ENCODE results near the gene TREM2. TPM values are rescaled to one million over a fixed set of nuclear protein-coding genes. Genes with fewer than 3 reads are reported as not detected.
"Not testable (repeated sequence)": the region's sequence is repeated elsewhere in the genome, so short reads cannot be mapped to it uniquely, and the experiment has no call there.

Gene TREM2
- polyA plus RNA-seq, 2 donors: 0.49 to 0.84 TPM

GRCh38 chr6:41135062-41135832, 27.7 kb downstream of the TREM2 start:
- 85 to 91% methylated on average over 3 of the region's 3 CpGs for WGBS, 2 donors
- Histone ChIP-seq H3K36me3 (ENCODE audit: control insufficient read depth in 2 of 2, insufficient read depth in 2 of 2, low read length in 1 of 2) (peaks cover 0 to 4% of the 10 kb centered on the region in 2 donors), H3K4me3 (ENCODE audit: low read depth in 1 of 2, low read length in 2 of 2) (no peak overlapping the region), H3K27ac (ENCODE audit: low read depth in 2 of 2, low read length in 1 of 2) (no peak overlapping the region), H3K9me3 (ENCODE audit: control insufficient read depth in 2 of 2, insufficient read depth in 1 of 2, low read depth in 1 of 2, low read length in 1 of 2) (no peaks in the 10 kb centered on the region), H3K4me1 (ENCODE audit: control insufficient read depth in 2 of 2, insufficient read depth in 2 of 2, low read length in 1 of 2) (no peaks in the 10 kb centered on the region), H3K27me3 (ENCODE audit: control insufficient read depth in 1 of 2, insufficient read depth in 2 of 2, low read length in 2 of 2) (no peaks in the 10 kb centered on the region)

- Histone ChIP-seq H3K27me3 (ENCODE audit: control insufficient read depth in 1 of 2, insufficient read depth in 2 of 2, low read length in 2 of 2) (no peaks in the 10 kb centered on the region), H3K4me1 (ENCODE audit: control insufficient read depth in 2 of 2, insufficient read depth in 2 of 2, low read length in 1 of 2) (no peaks in the 10 kb centered on the region), H3K4me3 (ENCODE audit: low read depth in 1 of 2, low read length in 2 of 2) (no peak overlapping the region), H3K36me3 (ENCODE audit: control insufficient read depth in 2 of 2, insufficient read depth in 2 of 2, low read length in 1 of 2) (peaks cover 0 to 4% of the 10 kb centered on the region in 2 donors), H3K9me3 (ENCODE audit: control insufficient read depth in 2 of 2, insufficient read depth in 1 of 2, low read depth in 1 of 2, low read length in 1 of 2) (no peaks in the 10 kb centered on the region), H3K27ac (ENCODE audit: low read depth in 2 of 2, low read length in 1 of 2) (no peak overlapping the region)
- WGBS, 2 donors: 48 to 53% methylated on average over 2 of the region's 2 CpGs
Observed at GRCh38 chr6:41132254-41132653, 30.7 kb downstream of the TREM2 start.

- H3K27ac ChIP-seq (ENCODE audit: low read depth in 2 of 2, low read length in 1 of 2): no peak overlapping the region
- WGBS, 2 donors: 95 to 96% methylated on average over 3 of the region's 3 CpGs
- H3K9me3 ChIP-seq (ENCODE audit: control insufficient read depth in 2 of 2, insufficient read depth in 1 of 2, low read depth in 1 of 2, low read length in 1 of 2): no peaks in the 10 kb centered on the region
- H3K36me3 ChIP-seq (ENCODE audit: control insufficient read depth in 2 of 2, insufficient read depth in 2 of 2, low read length in 1 of 2): no peaks in the 10 kb centered on the region
- H3K4me1 ChIP-seq (ENCODE audit: control insufficient read depth in 2 of 2, insufficient read depth in 2 of 2, low read length in 1 of 2): no peaks in the 10 kb centered on the region
- no peaks in the 10 kb centered on the region for H3K27me3 ChIP-seq (ENCODE audit: control insufficient read depth in 1 of 2, insufficient read depth in 2 of 2, low read length in 2 of 2)
- H3K4me3 ChIP-seq (ENCODE audit: low read depth in 1 of 2, low read length in 2 of 2): no peak overlapping the region
Observed at GRCh38 chr6:41125282-41125681, 37.6 kb downstream of the TREM2 start.

GRCh38 chr6:41122918-41123317, 40.0 kb downstream of the TREM2 start:
- H3K4me3 ChIP-seq (ENCODE audit: low read depth in 1 of 2, low read length in 2 of 2): no peak overlapping the region
- H3K9me3 ChIP-seq (ENCODE audit: control insufficient read depth in 2 of 2, insufficient read depth in 1 of 2, low read depth in 1 of 2, low read length in 1 of 2): no peaks in the 10 kb centered on the region
- no peaks in the 10 kb centered on the region for H3K27me3 ChIP-seq (ENCODE audit: control insufficient read depth in 1 of 2, insufficient read depth in 2 of 2, low read length in 2 of 2)
- no peaks in the 10 kb centered on the region for H3K4me1 ChIP-seq (ENCODE audit: control insufficient read depth in 2 of 2, insufficient read depth in 2 of 2, low read length in 1 of 2)
- 91 to 98% methylated on average over 1 of the region's 1 CpG for WGBS, 2 donors
- no peak overlapping the region for H3K27ac ChIP-seq (ENCODE audit: low read depth in 2 of 2, low read length in 1 of 2)
- no peaks in the 10 kb centered on the region for H3K36me3 ChIP-seq (ENCODE audit: control insufficient read depth in 2 of 2, insufficient read depth in 2 of 2, low read length in 1 of 2)

GRCh38 chr6:41122373-41122772, 40.5 kb downstream of the TREM2 start:
- H3K4me1 ChIP-seq (ENCODE audit: control insufficient read depth in 2 of 2, insufficient read depth in 2 of 2, low read length in 1 of 2): no peaks in the 10 kb centered on the region
- H3K36me3 ChIP-seq (ENCODE audit: control insufficient read depth in 2 of 2, insufficient read depth in 2 of 2, low read length in 1 of 2): no peaks in the 10 kb centered on the region
- no peak overlapping the region for H3K4me3 ChIP-seq (ENCODE audit: low read depth in 1 of 2, low read length in 2 of 2)
- WGBS, 2 donors: 100% methylated on average over 1 of the region's 1 CpG
- H3K27ac ChIP-seq (ENCODE audit: low read depth in 2 of 2, low read length in 1 of 2): no peak overlapping the region
- H3K9me3 ChIP-seq (ENCODE audit: control insufficient read depth in 2 of 2, insufficient read depth in 1 of 2, low read depth in 1 of 2, low read length in 1 of 2): no peaks in the 10 kb centered on the region
- H3K27me3 ChIP-seq (ENCODE audit: control insufficient read depth in 1 of 2, insufficient read depth in 2 of 2, low read length in 2 of 2): no peaks in the 10 kb centered on the region

GRCh38 chr6:41120058-41120457, 42.9 kb downstream of the TREM2 start:
- Histone ChIP-seq H3K9me3 (ENCODE audit: control insufficient read depth in 2 of 2, insufficient read depth in 1 of 2, low read depth in 1 of 2, low read length in 1 of 2) (no peaks in the 10 kb centered on the region), H3K36me3 (ENCODE audit: control insufficient read depth in 2 of 2, insufficient read depth in 2 of 2, low read length in 1 of 2) (no peaks in the 10 kb centered on the region), H3K4me1 (ENCODE audit: control insufficient read depth in 2 of 2, insufficient read depth in 2 of 2, low read length in 1 of 2) (no peaks in the 10 kb centered on the region), H3K27me3 (ENCODE audit: control insufficient read depth in 1 of 2, insufficient read depth in 2 of 2, low read length in 2 of 2) (no peaks in the 10 kb centered on the region), H3K4me3 (ENCODE audit: low read depth in 1 of 2, low read length in 2 of 2) (no peak overlapping the region), H3K27ac (ENCODE audit: low read depth in 2 of 2, low read length in 1 of 2) (no peak overlapping the region)
- whole genome bisulfite sequencing, 2 donors: 84 to 100% methylated on average over 1 of the region's 1 CpG

GRCh38 chr6:41119508-41119907, 43.4 kb downstream of the TREM2 start:
- Histone ChIP-seq H3K4me1 (ENCODE audit: control insufficient read depth in 2 of 2, insufficient read depth in 2 of 2, low read length in 1 of 2) (no peaks in the 10 kb centered on the region), H3K27me3 (ENCODE audit: control insufficient read depth in 1 of 2, insufficient read depth in 2 of 2, low read length in 2 of 2) (no peaks in the 10 kb centered on the region)
- 53 to 60% methylated on average over 1 of the region's 1 CpG for WGBS, 2 donors

GRCh38 chr6:41115027-41115426, 47.9 kb downstream of the TREM2 start:
- not testable (repeated sequence) for H3K4me1 ChIP-seq (ENCODE audit: control insufficient read depth in 2 of 2, insufficient read depth in 2 of 2, low read length in 1 of 2); H3K9me3 ChIP-seq (ENCODE audit: control insufficient read depth in 2 of 2, insufficient read depth in 1 of 2, low read depth in 1 of 2, low read length in 1 of 2); H3K27me3 ChIP-seq (ENCODE audit: control insufficient read depth in 1 of 2, insufficient read depth in 2 of 2, low read length in 2 of 2); H3K27ac ChIP-seq (ENCODE audit: low read depth in 2 of 2, low read length in 1 of 2); H3K36me3 ChIP-seq (ENCODE audit: control insufficient read depth in 2 of 2, insufficient read depth in 2 of 2, low read length in 1 of 2); H3K4me3 ChIP-seq (ENCODE audit: low read depth in 1 of 2, low read length in 2 of 2)
- WGBS, 2 donors: 86 to 90% methylated on average over 2 of the region's 2 CpGs

More at GRCh38 chr6:41119508-41119907, 43.4 kb downstream of the TREM2 start:
- Histone ChIP-seq H3K4me3 (ENCODE audit: low read depth in 1 of 2, low read length in 2 of 2) (no peak overlapping the region), H3K9me3 (ENCODE audit: control insufficient read depth in 2 of 2, insufficient read depth in 1 of 2, low read depth in 1 of 2, low read length in 1 of 2) (no peaks in the 10 kb centered on the region), H3K27ac (ENCODE audit: low read depth in 2 of 2, low read length in 1 of 2) (no peak overlapping the region), H3K36me3 (ENCODE audit: control insufficient read depth in 2 of 2, insufficient read depth in 2 of 2, low read length in 1 of 2) (no peaks in the 10 kb centered on the region)

- Histone ChIP-seq H3K27me3 (ENCODE audit: control insufficient read depth in 1 of 2, insufficient read depth in 2 of 2, low read length in 2 of 2) (no peaks in the 10 kb centered on the region), H3K27ac (ENCODE audit: low read depth in 2 of 2, low read length in 1 of 2) (no peak overlapping the region), H3K36me3 (ENCODE audit: control insufficient read depth in 2 of 2, insufficient read depth in 2 of 2, low read length in 1 of 2) (no peaks in the 10 kb centered on the region), H3K4me1 (ENCODE audit: control insufficient read depth in 2 of 2, insufficient read depth in 2 of 2, low read length in 1 of 2) (no peaks in the 10 kb centered on the region), H3K9me3 (ENCODE audit: control insufficient read depth in 2 of 2, insufficient read depth in 1 of 2, low read depth in 1 of 2, low read length in 1 of 2) (no peaks in the 10 kb centered on the region), H3K4me3 (ENCODE audit: low read depth in 1 of 2, low read length in 2 of 2) (no peak overlapping the region)
- WGBS, 2 donors: 64 to 66% methylated on average over 3 of the region's 3 CpGs
Observed at GRCh38 chr6:41111017-41111416, 51.9 kb downstream of the TREM2 start.

Measured in esophagus (tissue), 2 donors.